Activated CD4-positive, alpha-beta T cell treated with anti-CD3 and anti-CD28 coated beads for 1 hour (primary cell): Measurements from ENCODE around the gene NOL8.

Experiments used
- DNase-seq: peaks from one replicate; pipeline ENCODE4 v3.0.0-alpha.2; 2020

NOL8 gene

GRCh38 chr9:92257327-92257726, 67.8 kb downstream of the NOL8 start:
- no peak for DNase-seq

- DNase-seq = no peak
These were observed 70.5 kb downstream of the NOL8 start for GRCh38 chr9:92254381-92255337.

- no peak for DNase-seq
These were observed 71.5 kb downstream of the NOL8 start for GRCh38 chr9:92253656-92254055.

GRCh38 chr9:92247981-92248380, 77.2 kb downstream of the NOL8 start:
- DNase-seq = no peak
